Common myeloid progenitor, CD34-positive (primary cell): ENCODE data around the gene FOSL1.
A peak's percentile ranks its signal among the peaks of the same experiment; 100 is the strongest.

ENCODE experiments used
- CTCF ChIA-PET: fragments of 350-600 bp; sonication (Branson Sonifier 250); formaldehyde crosslinking; loops from one replicate; lab custom pipeline; 2021; ENCODE audit warnings: antibody characterized with exemption; lab: Charles Lee
- POLR2A ChIA-PET: fragments of 350-600 bp; sonication (Branson Sonifier 250); formaldehyde crosslinking; loops from one replicate; lab custom pipeline; 2021; ENCODE audit warnings: antibody characterized with exemption; lab: Charles Lee
- DNase-seq, 3 donors: peaks; one replicate each; pipeline versions ENCODE4 v3.0.0 to v3.0.0-alpha.2; 2013
- H3K27ac ChIP-seq, 2 experiments: 1 replicate in 1 of 2; 2 replicates in 1 of 2; pipeline ENCODE4 v1.7.0; 2013; ENCODE audit warnings: inconsistent platforms in 2 of 2, low read length in 2 of 2, mild to moderate bottlenecking in 2 of 2, low read depth in 1 of 2, moderate library complexity in 1 of 2; ENCODE audit not compliant: severe bottlenecking in 2 of 2, insufficient read depth in 1 of 2, poor library complexity in 1 of 2
- H3K27me3 ChIP-seq, 5 experiments: replicated peaks in 2 of 5; 1 replicate in 3 of 5; 2 replicates in 2 of 5; pipeline versions ENCODE4 v1.6.1 to v1.7.0; 2013; ENCODE audit warnings: low read length in 4 of 5, mild to moderate bottlenecking in 2 of 5, moderate library complexity in 2 of 5, inconsistent platforms in 1 of 5; ENCODE audit not compliant: insufficient read depth in 5 of 5, control insufficient read depth in 4 of 5
- H3K36me3 ChIP-seq, 4 experiments: 1 replicate in 2 of 4; 2 replicates in 2 of 4; pipeline versions ENCODE4 v1.6.1 to v1.7.0; 2013; ENCODE audit warnings: low read length in 3 of 4, control low read depth in 1 of 4, mild to moderate bottlenecking in 1 of 4; ENCODE audit not compliant: control insufficient read depth in 4 of 4, insufficient read depth in 4 of 4
- H3K4me1 ChIP-seq, 4 experiments: 1 replicate in 3 of 4; 2 replicates in 1 of 4; pipeline versions ENCODE4 v1.6.1 to v1.7.1; 2013; ENCODE audit warnings: low read length in 3 of 4, mild to moderate bottlenecking in 3 of 4, control low read depth in 1 of 4, inconsistent platforms in 1 of 4, moderate library complexity in 1 of 4; ENCODE audit not compliant: control insufficient read depth in 4 of 4, insufficient read depth in 4 of 4; ENCODE audit errors: control extremely low read depth in 1 of 4
- H3K4me3 ChIP-seq, 7 experiments: 1 replicate in 4 of 7; 2 replicates in 3 of 7; pipeline versions ENCODE4 v1.5.1 to v1.7.0; 2013; ENCODE audit warnings: mild to moderate bottlenecking in 7 of 7, low read length in 6 of 7, moderate library complexity in 6 of 7, inconsistent platforms in 2 of 7, low read depth in 2 of 7, control low read depth in 1 of 7; ENCODE audit not compliant: insufficient read depth in 4 of 7, control insufficient read depth in 1 of 7; ENCODE audit errors: extremely low read depth in 1 of 7
- H3K9me3 ChIP-seq, 5 experiments: 1 replicate in 4 of 5; 2 replicates in 1 of 5; pipeline versions ENCODE4 v1.6.1 to v1.7.1; 2013; ENCODE audit warnings: low read length in 4 of 5, mild to moderate bottlenecking in 2 of 5, inconsistent platforms in 1 of 5, low read depth in 1 of 5, moderate library complexity in 1 of 5; ENCODE audit not compliant: control insufficient read depth in 4 of 5, insufficient read depth in 2 of 5; ENCODE audit errors: control extremely low read depth in 1 of 5
- WGBS: methylation state at CpG from one replicate; pipeline ENCODE4 v1.1.5; 2013; ENCODE audit not compliant: insufficient coverage; 5-methylcytosine and 5-hydroxymethylcytosine counted together

The FOSL1 gene

GRCh38 chr11:65921033-65921555 is 20.9 kb upstream of the FOSL1 start:
- DNase-seq = no peak
- Histone ChIP-seq H3K27ac (no peak overlapping the region), H3K27me3 (no peaks in the 10 kb centered on the region), H3K4me1 (peaks cover 0 to 49% (median 39%) of the 10 kb centered on the region in 4 experiments), H3K9me3 (no peaks in the 10 kb centered on the region), H3K36me3 (peaks cover 7 to 38% (median 23%) of the 10 kb centered on the region in 4 experiments), H3K4me3 (peak overlapping the region in 4 of 7 experiments; percentile 18 to 84 (median 74))
- ChIA-PET POLR2A (interaction anchor here (1.8 to 1.9 kb wide), 2 partner anchors 21 to 40 kb away, joined by 5 to 6 read pairs; partner anchors contain the start of genes FOSL1 and SART1), CTCF (interaction anchor here (0.6 to 2.5 kb wide), 8 partner anchors 9 to 226 kb away, joined by 3 to 8 read pairs (median 4); partner anchors contain the start of gene SART1)
- 98% methylated on average over 6 of the region's 12 CpGs for WGBS

GRCh38 chr11:65920372-65920802 is 20.2 kb upstream of the FOSL1 start:
- Histone ChIP-seq H3K4me3 (peak overlapping the region; percentile 47 to 85 (median 79)), H3K36me3 (peaks cover 7 to 38% (median 23%) of the 10 kb centered on the region in 4 experiments), H3K9me3 (no peaks in the 10 kb centered on the region), H3K4me1 (peaks cover 0 to 56% (median 45%) of the 10 kb centered on the region in 4 experiments), H3K27me3 (no peaks in the 10 kb centered on the region), H3K27ac (peak overlapping the region; percentile 33 to 73)
- no peak for DNase-seq
- CTCF ChIA-PET = interaction anchor here (0.9 to 2.5 kb wide), 6 partner anchors 10 to 61 kb away, joined by 3 to 8 read pairs (median 3); partner anchors contain the start of gene SART1
- POLR2A ChIA-PET = interaction anchor here (0.5 to 1.8 kb wide), 3 partner anchors 8 to 368 kb away, joined by 4 to 6 read pairs (median 4); partner anchors contain the start of genes FOSL1 and YIF1A
- 73% methylated on average over 15 of the region's 15 CpGs for WGBS

DNA sequence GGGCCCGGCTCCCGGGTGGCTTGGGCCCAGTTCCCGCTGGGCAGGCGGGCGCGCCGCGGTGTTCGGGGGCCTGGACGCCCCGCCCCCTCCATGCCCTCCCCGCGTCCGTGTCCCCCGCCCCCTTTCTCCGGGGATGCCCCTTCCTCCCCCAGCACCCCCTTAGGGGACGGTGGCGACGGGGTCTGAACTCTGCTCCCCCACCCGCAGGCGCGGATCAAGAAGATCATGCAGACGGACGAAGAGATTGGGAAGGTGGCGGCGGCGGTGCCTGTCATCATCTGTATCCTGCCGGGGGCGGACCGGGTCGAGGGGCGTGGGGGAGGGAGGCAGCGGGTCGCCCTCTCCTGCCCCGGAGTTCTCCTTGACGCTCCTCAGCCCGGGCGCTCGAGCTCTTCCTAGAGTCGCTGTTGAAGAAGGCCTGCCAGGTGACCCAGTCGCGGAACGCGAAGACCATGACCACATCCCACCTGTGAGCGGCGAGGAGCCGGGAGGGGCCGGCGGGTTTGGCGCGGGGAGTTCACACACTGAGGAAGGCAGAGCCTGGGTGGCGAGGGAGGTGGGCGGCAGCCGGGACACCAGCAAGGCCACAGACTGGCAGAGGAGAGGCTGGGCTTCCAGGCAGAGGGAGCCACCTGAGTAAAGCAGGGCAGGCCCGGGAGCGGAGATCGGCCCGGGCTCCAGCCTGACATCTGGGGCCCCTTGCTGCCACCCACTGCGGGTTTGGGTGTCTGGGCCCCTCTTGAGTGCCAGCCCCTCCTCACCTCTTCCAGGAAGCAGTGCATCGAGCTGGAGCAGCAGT is 19.6 kb upstream of the FOSL1 start:
- CTCF ChIA-PET = interaction anchor here (0.6 to 1.3 kb wide), 4 partner anchors 10 to 61 kb away, joined by 3 read pairs; no protein-coding TSS in a partner anchor
- Histone ChIP-seq H3K4me3 (peak overlapping the region; percentile 47 to 85 (median 79)), H3K27ac (peak overlapping the region; percentile 33 to 73), H3K9me3 (no peaks in the 10 kb centered on the region), H3K27me3 (no peaks in the 10 kb centered on the region), H3K4me1 (peaks cover 0 to 62% (median 48%) of the 10 kb centered on the region in 4 experiments), H3K36me3 (peaks cover 5 to 37% (median 21%) of the 10 kb centered on the region in 4 experiments)
- POLR2A ChIA-PET = interaction anchor here (0.5 to 2.7 kb wide), 4 partner anchors 8 to 369 kb away, joined by 4 to 8 read pairs (median 5); partner anchors contain the start of genes FOSL1 and YIF1A
- WGBS = under 1% methylated on average over 46 of the region's 60 CpGs
- DNase-seq = peak; percentile 43 to 89 (median 84)

GRCh38 chr11:65919141-65919572 is 19.0 kb upstream of the FOSL1 start, which contains the start of gene DRAP1:
DRAP1 (plus strand) TSS chr11:65919426; CDS start chr11:65919502, 76 bp downstream.
- no peaks in the 10 kb centered on the region for H3K9me3 ChIP-seq
- peak within 1 kb of the TSS; percentile 85 to 95 for H3K27ac ChIP-seq
- DNase-seq = peak; percentile 98 to 100 (median 99)
- peaks cover 0 to 62% (median 48%) of the 10 kb centered on the region in 4 experiments for H3K4me1 ChIP-seq
- H3K27me3 ChIP-seq = no peaks in the 10 kb centered on the region
- peaks cover 5 to 33% (median 18%) of the 10 kb centered on the region in 4 experiments for H3K36me3 ChIP-seq
- WGBS = 0% methylated on average over 58 of the region's 59 CpGs
- H3K4me3 ChIP-seq = peak within 1 kb of the TSS; percentile 71 to 99 (median 97)
- CTCF ChIA-PET = interaction anchor here (0.6 to 1.9 kb wide), 7 partner anchors 13 to 60 kb away, joined by 3 to 11 read pairs (median 3); partner anchors contain the start of genes CCDC85B, FIBP and FOSL1
- POLR2A ChIA-PET = interaction anchor here (1.0 to 2.7 kb wide), 3 partner anchors 9 to 26 kb away, joined by 4 to 8 read pairs (median 6); partner anchors contain the start of gene FOSL1

DNA sequence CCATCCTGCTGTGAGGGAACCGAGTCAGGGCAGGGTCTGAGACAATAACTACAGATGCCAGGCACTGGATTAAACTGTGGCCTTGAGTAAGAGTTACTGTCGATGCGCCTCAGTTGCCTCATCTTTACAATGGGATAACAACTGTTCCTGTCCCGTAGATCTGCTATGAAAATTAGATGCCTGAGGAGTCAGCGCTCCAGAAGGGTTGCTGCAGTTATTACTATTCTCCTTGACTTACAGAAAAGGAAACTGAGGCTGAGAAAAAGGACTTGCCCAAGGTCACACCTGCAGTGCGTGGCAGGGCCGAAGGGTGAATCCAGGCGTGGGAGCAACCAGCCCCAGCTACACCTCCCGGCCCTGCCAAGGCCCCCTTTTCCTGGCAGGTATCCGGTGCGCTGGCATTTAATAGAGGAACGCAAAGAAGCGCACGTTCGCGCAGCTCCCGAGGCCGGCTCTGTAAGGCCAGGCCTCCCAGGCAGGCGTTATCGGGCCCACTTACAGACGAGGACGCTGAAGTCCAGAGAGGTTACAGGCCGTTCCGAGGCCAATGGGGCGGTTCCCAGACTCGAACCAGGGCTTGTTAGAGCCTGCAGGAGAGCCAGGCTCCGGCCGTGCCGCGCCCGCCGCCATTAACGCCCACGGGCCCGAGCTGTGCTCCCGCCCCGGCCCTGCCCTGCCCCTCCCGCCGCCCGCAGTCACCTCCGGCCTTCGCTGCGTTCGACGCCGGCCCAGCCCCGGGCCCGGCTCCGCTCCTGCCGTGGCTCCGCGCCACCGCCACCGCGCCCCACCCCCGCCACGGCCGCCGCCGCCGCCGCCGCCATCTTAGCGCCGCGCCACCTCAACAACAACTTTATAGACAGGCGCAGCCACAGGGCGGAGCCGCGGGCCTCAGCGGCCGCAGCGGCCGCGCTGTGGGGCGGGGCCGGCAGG is 18.3 kb upstream of the FOSL1 start, which contains the start of gene C11orf68:
C11orf68 (minus strand) TSS at position 852 of the 930 bp plus-strand sequence; CDS start at position 821, 31 bp downstream.
- 6% methylated on average over 59 of the region's 77 CpGs for WGBS
- no peaks in the 10 kb centered on the region for H3K9me3 ChIP-seq
- H3K27me3 ChIP-seq = no peaks in the 10 kb centered on the region
- POLR2A ChIA-PET = interaction anchor here (1.2 to 2.7 kb wide), 3 partner anchors 18 to 28 kb away, joined by 5 to 8 read pairs (median 6); partner anchors contain the start of genes CCDC85B and FOSL1
- peak within 1 kb of the TSS; percentile 85 to 95 for H3K27ac ChIP-seq
- peaks cover 0 to 62% (median 48%) of the 10 kb centered on the region in 4 experiments for H3K4me1 ChIP-seq
- peak within 1 kb of the TSS; percentile 71 to 99 (median 97) for H3K4me3 ChIP-seq
- DNase-seq = no peak
- H3K36me3 ChIP-seq = peaks cover 5 to 32% (median 18%) of the 10 kb centered on the region in 4 experiments
- CTCF ChIA-PET = interaction anchor here (0.9 to 1.9 kb wide), 8 partner anchors 10 to 60 kb away, joined by 3 to 11 read pairs (median 4); partner anchors contain the start of genes CCDC85B, FIBP and FOSL1
